GM21423 (cell line): ENCODE data around the gene ROPN1.
"Not testable (repeated sequence)": the region's sequence is repeated elsewhere in the genome, so short reads cannot be mapped to it uniquely, and the experiment has no call there.

ENCODE experiments used
- ATAC-seq: cut with Tn5 transposase; IDR thresholded peaks from one replicate; pipeline ENCODE4 v1.9.1; 2021; ENCODE audit warnings: mild to moderate bottlenecking, moderate library complexity; ENCODE audit not compliant: unreplicated experiment

The ROPN1 gene

DNA sequence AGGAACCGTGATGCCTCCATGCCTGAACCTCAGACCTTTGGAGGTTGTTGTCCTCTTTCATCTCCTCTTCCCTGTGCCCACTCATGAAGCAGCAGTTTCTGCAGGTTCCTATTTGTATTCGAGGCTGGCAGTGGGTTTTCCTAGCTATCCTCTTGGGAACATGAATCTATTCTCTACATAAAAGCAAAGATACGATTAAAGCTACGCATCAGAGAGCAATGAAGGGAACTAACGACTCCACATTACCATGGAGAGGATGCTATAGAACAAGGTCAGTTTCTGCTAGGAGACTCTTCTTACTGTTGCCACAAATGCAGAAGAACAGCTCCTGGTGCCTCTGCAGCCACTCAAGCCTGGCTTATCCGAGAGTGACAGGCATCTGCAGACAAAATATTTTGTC is 9.4 kb upstream of the ROPN1 start:
- not testable (repeated sequence) for ATAC-seq

DNA sequence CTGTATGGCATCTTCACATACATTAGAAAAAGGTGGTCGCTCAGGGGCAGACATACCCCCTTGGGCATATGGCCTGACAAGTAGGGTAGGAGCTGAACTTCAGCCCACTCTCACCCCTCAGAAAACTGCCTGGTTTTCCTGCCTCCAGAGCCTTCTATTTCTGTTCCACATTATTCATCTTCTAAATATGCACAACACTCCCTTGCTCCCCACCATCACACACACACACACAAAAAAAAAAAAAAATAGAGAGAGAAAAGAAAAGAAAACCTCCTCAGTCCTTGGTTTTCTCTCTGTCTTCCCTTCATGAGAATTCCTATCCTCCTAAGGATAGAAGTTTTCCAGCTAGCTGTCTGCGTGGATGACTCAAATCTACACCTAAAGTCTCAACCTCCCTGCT is 5.6 kb upstream of the ROPN1 start:
- ATAC-seq: no peak

DNA sequence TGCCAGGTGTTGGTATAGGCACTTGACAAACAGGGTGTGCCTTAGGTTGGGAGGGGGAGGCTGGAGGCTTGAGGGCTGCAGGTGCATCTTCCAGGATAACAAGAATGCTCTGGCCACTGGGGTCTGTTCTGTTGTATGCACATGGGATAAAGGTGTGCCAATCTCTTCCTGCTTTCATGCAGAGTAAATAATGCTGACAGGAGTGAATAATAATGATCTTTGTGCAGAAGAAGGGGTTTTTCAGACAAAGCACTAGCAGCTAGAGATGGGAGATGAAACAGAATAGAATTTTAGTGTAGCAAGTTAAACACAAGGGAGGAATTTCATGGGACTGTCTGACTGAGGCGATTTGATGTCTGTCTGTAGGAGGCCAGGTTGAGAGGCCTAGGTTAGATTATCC is 1.9 kb upstream of the ROPN1 start:
- ATAC-seq: no peak

DNA sequence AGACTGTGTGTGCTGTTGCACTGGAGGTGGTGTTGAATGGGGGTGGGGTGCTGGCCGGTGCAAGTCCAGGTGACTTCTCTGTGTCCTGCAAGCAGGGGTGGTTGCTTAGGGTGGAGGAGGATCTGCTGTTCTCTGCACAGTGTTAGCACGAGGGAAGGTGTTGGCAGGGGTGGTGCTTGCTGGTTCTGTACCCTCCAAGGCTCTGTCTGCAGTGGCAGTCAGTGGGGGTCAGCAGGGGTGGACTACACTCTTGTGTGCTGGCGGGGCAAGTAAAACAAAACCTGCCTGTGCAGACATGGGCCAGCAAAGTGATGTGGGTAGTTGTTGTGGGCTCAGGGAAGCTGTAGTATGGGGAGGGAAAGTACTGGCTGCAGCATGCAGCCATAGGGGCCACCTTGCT is 5.5 kb downstream of the ROPN1 start:
- no peak for ATAC-seq

DNA sequence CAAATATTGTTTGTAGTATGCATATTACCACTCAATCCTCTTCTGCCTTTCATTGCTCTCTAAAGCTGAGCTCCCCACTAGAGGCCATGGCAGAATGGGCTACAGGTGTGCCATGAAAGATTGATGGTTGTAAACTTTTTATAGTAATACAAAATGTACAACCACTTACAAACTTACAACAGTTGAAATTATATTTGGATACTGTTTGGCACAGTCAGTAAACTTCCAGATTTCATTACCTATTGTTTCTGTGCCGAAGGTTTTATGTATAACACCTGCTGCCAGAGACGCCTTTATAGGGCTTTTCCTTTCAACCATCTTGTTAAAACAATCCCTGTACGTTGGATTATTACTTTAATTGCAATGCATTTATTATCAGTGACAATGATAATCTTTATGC is 7.0 kb downstream of the ROPN1 start:
- no peak for ATAC-seq

DNA sequence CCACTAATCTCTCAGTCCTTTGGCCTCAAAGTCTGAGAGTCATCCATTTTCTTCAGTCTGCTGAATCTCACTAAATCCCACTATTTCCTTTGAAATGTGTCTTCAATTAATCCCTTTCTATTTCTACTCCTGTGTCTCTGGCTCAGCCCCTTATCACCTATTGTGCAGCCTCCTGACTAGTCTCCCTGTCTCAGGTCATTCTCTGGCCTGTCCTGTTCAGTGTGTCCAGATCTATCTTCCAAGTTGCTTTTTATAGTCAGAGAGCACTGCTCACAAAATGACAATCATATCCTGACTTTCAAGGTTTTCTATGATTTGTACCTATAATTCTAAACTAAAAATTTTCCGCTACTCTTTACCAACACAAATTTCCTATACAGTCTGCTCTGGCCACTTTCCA is 7.6 kb downstream of the ROPN1 start:
- ATAC-seq: no peak

DNA sequence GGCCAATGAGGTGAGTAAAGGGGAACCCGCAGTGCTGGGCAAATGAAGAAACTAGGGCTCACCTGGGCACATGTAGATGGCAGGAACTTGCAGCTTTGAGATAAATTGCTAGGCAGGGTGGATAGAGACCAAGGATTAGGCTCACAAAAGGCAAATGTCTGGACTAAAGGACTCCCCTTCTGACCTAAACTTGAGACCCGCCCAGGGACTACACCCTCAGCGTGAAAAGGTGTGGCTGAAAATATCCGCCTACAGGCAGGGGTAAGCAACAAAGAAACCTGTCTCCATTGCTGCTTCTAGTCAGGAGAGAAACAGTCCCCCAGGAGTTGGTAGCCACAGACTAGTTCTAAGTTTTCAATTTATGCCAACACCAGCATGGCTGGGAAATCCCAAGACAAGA is 10.6 kb downstream of the ROPN1 start:
- not testable (repeated sequence) for ATAC-seq

DNA sequence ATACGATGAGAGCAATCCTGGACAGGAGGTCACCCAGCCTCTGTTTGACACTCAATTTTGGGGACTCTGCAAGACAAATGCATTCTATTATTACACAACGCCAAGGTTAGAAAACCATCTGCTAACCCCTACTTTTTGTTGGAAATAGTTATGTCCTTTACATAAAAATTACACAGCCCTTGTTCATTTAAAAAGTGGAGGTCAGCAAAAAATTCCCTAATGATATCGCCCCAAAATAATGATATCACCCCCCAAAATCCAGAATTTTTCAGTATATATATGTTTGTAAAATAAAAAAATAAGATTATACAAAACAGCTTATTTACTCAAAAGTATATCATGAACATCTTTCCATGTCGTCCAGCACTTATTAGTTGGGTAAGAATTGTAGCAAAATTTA is 11.4 kb downstream of the ROPN1 start:
- no peak for ATAC-seq

DNA sequence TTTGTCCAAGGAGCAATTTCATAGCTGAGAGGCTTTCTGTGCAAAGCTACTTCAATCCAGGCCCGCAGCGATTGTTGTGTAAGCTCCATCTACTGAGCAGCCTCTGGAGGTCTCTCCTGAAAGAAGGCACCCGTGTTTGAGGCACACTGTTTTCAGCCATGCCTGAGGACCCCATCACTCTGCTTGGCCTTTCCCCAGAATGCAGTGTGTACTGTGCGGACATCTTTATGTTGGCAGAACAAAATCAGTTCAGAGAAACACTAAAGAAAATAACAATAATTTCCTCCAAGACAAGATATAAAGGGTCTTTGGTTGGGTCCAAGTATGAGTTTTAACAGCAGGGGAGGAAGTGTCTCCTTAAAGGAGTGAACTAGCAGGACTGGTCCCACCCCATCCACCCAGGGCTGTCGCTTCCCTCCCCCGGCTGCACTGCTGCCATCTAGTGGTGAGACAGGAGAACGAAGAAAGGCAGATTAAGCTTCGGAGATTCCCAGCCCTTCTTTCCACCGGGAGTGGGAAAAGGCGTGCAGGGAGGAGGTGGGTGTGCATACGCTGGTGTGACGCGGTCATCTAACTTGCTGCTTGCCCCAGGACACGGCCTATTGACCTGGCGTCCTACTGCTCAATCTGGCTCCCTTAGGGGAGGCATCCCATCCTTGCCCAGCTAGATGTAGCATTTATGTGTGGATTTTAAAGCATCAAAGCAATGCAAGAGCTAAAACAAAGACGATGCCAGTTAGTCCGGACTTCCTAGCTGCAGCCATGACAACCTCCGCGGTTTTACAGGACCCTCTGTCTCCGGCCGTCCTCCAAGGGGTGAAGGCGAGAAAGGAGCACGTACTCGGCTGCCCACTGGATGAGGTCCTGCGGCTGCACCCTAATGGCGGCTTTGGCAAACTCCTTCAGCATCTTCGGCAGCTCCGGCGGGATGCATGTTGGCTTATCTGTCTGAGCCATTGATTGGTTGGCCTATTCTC is 12.1 kb downstream of the ROPN1 start:
- ATAC-seq: not testable (repeated sequence)

DNA sequence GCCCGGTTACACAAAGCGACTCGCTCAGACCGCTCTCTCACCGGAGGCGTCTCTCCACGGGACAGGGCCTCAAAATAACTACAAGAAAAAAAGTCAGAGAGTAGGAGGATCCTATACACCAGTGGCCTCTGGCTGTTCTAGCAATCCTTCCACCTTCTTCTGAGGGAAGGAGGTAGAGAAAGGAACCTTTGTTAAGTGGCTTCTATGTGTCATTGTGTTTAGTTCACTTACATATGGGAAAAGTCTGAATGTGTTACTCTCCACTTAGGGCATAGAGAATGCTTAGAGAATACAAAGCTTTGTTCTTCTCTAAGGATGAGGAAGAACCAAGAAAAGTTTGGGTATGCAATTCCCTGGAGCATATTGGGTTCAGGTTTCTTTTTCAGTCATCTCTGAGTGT is 15.0 kb downstream of the ROPN1 start:
- not testable (repeated sequence) for ATAC-seq

DNA sequence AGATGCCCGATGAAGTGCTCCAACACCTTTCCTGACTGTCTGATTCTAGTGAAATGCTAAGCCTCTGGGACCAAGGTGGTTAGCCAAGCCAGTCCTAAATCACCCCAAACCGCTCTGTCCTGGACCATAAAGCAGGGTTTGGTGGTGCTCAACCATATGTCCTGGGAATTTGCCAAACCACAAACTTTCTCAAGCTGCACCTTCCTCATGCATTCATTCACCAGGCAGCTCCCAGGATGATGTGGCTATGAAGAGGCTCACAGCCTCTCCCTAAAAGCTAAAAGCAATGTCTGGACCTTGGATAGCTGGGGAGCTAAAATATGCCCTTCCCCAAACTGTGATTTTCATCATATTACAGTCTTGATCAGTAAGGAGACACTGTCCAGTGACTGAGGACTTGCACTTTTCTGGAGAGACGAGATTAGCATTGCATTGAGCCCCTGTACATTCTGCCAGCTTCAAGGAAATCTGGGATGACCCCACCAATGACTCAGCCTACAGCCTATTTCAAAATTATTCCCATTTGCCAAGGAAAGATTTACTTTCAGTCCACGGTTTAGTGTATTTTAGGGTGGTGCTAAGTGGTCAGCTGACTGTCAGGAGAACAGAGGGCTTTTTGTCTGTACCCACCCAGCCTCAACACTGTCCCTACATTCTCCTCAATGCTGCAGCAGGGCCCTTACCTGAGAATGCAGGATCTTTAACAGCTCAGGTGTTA is 15.6 kb downstream of the ROPN1 start:
- ATAC-seq: not testable (repeated sequence)

DNA sequence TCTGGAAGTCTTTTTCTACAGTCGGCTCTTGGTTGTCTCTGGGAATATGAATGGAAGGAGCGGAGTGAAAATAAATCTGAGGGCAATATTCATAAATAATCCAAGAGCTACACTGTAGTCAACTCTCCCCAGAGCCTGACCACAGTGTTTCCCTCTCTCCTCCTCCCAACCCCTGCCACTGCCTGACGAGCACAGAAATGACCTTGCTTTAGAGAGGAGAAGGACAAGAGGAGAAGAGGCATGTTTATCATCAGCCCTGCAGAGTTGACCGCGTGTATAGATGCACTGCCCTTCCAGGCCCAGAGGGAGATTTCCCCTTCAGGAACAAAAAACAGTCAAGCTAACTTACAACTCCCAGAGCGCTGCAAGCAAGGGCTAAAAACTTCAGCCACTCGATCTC is 16.9 kb downstream of the ROPN1 start:
- ATAC-seq: not testable (repeated sequence)

DNA sequence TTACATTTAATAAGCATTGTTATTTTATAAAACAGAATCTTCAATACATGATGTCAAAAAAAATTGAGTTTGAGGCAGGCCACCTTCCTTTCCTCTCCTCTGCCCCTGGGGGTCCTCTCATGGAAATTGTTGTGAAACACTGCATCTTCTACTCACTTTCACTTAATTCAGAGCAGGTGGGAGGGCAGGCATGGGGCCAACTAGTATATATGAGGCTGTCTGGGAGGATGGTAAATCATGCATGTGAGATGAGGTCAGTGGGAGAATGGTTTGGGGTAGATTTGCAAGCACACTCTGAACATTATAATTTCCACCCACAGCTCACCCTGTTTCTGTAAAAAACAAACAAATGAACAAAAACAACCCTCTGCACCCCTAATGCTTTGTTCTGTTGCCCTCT is 20.5 kb downstream of the ROPN1 start:
- ATAC-seq: no peak

DNA sequence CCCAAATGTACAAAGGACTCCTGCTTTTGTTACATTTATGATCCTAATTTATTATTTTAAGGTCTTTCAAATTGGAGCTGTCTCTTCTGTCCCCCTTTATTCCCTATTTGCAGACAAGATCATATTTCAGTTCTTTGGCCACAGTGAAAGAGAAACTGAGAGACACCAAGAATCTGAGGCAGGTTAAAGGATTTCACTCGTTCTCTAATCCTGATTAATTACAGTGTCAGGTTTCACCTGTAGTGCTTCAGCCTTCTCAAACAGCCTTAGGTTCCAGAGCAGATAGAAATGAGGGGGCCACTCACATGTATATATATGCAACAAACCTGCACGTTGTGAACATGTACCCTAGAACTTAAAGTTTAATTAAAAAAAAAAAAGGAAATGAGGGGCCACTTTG is 24.7 kb downstream of the ROPN1 start:
- ATAC-seq: not testable (repeated sequence)

DNA sequence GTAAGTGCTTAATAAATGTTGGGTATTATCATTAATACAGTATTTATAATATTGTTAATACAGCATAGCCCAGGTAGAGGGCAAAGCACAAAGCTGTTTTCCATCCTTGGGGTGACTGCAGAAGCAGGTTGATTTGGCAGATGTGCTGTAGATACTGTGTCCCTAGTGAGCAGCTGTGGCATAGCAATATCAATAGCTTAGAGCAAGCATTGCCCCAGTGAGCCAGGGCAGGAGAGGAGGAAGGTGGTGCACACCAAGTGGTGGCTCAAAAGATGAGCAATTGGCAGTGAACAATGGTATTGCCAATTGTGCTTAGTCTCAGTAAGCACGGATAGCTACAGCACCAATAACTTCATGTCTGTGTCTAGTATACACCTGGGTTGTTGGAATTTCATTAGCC is 25.1 kb downstream of the ROPN1 start:
- ATAC-seq: not testable (repeated sequence)

DNA sequence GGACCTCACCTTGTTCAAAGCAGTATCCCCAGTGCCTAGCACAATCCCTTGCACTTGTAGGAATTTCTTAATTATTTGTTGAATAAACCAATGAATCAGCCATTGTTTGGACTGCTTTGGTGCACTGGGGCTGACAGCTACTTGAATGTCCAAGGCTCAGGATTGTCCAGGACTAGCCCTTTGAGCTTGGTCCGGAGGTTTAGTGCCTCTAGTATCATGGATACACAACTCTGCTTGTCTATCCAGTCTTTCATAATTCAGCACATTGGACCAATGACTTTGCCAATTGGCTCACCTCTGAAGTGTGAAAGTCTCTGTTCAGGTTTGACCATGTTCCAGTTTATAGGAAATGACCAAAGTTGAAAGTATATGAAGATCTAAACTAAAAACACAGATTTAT is 27.1 kb downstream of the ROPN1 start:
- ATAC-seq: not testable (repeated sequence)

DNA sequence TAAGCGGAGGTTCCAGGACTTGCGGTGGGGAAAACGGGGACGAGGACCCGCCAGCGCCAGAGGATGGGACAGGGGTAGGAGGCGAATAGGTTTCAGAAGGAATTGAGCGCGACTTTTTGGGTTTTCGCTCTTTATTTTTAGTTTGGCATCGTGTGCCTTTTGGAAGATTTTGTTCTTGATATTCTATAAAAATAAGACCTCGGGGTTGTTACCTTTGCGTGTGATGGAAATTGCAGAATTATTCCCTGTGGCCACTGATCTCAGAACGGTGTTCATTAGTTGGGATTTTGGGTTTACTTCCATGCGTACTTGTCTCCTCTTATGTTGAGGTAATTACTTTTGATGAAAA is 30.4 kb downstream of the ROPN1 start:
- no peak for ATAC-seq

DNA sequence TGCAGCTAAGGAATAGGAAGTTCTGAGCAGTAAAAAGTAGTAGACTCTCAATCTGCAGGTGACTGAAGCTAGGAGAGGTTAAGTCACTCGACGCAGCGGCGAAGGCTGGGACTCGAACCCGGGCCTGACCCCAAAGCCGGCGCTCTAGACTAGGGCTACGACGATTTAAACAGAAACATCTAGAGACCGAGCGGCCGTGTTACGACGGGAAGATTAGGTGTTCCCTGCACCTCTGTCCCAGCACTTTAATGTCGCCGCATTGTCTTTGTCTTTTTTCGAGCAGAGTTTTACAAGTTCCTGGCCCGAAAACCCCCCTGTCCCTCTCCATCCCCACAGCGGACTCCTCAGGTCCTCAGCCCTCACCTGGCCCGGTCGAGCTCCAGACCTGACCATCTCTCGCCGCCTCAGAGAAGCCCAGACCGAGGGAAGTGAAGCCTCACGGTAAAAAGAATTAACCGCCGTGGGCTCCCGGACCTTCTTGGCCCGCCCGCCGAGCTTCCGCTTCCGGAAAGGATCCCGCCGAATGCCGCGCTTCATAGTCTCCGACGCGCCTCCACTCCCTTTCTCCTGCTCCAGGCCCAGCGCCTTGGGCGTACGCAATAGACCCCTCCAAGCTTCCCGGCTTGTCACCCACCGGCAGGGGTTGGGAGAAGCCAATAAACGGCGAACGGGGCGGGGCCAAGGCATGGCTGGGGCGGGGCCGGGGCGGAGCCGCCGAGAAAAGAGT is 31.0 kb downstream of the ROPN1 start, which contains the start of gene CCDC14:
Gene CCDC14 (minus strand): TSS at position 449 of the 727 bp plus-strand sequence. CDS start 56 bp downstream, at position 393.
- peak; percentile 80 for ATAC-seq

DNA sequence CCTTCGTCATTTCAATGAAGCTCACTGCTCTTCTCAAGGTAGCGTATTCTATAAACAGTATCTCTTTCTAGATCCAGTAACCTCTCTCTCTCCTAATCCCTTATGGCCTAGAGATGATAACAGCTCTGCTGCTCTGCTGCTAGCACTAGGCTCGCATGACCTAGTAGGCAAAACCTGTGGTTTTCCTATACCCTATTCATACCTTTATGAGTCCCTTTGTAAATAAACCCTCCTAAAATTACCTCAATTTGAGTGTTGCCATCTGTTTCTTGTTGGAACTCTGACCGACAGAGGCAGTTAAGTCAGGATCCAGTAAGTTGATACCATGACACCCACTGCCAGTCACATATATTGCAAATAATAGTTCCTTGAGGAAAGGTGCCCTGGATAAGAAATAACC is 38.2 kb downstream of the ROPN1 start:
- ATAC-seq: peak; percentile 73

DNA sequence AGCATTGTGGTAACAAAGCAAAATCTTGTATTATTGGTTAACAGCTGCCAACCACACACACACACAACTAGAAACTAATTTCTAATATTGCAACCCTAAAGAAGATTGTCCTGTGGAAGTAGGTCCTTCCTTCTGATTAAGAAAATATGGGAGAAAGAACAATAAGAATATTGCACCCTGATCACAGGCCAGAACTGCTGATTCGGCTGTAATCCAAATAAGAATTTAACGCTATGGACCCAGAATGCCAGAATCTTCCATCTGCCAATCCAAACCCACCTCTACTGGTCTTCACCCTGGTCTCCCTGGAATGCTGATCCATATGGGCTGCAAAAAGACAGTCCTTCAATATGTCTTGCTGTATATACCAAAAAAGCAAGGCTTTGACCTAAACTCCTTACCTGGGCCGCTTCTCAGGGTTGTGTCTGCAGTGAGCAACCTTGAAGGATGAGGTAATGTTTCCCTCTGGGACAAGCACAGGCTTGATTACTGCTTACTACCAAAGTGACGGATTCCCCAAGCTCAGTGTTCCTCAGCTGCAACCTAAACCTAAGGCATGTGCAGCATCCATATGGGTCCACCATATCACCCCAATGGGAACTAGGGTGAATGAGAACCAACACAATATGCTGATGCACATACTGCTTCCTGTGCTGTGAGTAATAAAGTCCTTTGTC is 38.9 kb downstream of the ROPN1 start:
- peak; percentile 20 for ATAC-seq
